EL (cell line): ENCODE results near the gene MAP3K10.
"Not testable (repeated sequence)": the region's sequence is repeated elsewhere in the genome, so short reads cannot be mapped to it uniquely, and the experiment has no call there.

Source experiments
- DNase-seq: peaks from one replicate; pipeline ENCODE4 v3.0.0-alpha.2; 2016

Gene MAP3K10

DNA sequence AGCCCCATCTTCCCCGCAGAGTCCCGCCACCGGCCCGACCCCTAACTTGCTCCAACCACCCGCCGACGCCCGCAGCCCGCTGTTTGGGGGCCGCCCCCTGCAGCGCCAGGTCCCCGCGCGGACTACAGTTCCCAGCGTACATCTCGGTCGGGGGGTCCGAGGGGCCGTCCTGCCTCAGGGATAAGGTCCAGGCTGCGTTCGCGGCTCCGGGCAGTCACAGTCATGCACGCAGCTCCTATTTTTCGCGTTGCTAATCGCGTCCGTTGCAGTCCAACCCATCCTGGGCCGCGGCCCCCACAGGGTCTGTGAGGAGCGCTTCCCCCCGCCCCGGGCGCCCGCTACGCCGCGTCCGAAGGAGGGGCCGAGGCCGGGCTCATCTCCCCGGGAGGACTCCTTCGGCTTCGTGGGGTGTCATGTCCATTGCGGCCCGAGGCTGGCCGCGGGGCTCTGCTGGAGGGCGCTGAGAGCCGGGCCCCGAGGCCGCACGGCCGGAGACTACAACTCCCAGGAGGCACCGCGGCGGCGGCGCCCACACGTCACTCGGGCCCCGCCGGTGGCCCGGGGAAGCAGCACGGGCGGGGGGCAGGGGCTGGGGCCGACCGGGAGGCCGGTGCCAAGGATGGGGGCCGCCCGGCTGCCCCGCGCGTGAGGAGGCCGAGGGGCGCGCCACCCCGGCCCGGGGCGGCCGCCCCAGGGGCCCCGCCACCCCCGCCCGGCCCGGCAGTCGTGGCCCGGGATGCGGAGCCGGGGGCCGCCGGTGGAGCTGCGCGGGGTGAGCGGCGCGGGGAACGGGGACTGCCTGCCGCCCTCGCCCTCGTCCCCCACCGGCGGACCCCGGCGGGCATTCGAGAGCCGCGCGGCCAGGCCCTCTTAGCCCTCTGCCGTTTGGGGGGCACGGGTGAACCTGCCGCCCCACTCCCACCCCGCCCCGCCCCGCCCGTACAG, at the start of gene MAP3K10:
Gene MAP3K10 (plus strand): TSS at position 536 of the 945 bp plus-strand sequence. CDS start 606 bp downstream, outside the sequence.
- peak; percentile 68 for DNase-seq

GRCh38 chr19:40141551-40141950, 49.7 kb upstream of the MAP3K10 start:
- no peak for DNase-seq

DNA sequence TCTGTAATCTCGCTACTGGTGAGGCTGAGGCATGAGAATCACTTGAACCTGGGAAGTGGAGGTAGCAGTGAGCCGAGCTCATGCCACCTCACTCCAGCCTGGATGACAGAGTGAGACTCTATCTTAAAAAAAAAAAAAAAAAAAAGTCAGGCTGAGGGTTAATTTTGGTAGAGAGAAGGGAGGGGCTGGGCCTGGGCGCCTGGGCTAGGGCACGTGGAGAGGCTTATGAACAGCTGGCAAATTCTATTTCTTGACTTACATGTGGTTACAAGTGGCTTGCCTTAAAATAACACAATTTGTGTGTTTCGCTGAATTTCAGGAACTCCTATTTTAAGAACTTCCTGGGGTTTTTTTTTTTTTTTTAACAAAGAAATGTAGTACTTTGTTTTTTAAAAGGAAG, 47.6 kb upstream of the MAP3K10 start:
- DNase-seq, result no peak

DNA sequence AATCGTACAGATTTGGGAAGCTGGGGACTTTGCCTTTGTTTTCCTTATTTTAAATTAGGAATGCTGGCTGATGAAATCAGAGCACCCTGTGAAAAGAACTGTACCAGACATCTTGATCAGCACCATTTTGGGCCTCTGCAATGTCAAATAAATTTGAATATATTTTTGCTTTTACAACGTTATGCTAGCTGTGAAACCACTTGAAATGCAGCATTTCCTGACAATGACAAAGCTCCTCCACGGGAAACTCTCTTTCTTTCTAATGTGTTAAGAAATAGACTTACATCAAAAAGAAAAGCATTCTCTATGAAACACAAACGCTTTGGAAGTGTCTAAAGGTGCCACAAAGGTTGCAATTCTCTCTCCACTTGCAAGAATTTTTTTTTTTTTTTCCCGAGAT, 47.1 kb upstream of the MAP3K10 start:
- DNase-seq, result no peak

DNA sequence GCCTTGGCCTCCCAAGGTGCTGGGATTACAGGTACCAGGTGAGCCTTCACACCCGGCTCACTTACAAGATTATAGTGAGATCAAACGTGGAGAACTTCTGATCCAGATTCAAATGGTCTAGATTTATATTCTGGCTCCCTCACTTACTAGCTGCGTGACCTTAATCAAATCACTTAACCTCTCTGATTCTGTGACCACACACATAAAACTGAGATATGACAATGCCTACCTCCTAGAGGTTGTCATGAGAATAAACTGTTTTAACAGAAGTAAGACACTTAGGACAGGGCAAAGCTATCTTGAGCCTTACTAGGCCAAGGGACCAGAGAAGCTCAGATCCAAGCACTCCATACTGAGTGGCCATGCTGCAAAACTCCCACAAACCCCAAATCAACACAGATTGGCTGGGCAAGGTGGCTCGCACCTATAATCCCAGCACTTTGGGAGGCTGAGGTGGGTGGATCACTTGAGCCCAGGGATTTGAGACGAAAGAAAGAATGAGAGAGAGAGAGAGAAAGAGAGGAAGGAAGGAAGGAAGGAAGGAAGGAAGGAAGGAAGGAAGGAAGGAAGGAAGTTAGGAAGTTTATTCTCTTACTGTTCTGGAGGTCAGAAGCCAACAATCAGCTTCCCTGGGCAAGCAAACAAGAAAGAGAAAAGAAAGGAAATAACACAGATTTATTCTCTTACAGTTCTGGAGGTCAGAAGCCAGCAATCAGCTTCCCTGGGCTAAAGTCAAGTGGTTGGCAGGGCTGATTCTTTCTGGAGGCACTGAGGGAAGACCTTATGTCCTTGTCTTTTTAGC, 46.1 kb upstream of the MAP3K10 start:
- no peak for DNase-seq

DNA sequence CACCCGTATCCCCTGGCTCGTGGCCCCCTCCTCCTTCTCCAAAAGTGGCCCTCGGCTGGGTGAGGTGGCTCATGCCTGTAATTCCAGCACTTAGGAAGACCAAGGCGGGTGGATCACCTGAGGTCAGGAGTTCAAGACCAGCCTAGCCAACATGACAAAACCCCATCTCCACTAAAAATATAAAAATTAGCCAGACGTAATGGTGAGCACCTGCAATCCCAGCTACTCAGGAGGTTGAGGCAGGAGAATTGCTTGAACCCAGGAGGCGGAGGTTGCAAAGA, 45.5 kb upstream of the MAP3K10 start:
- not testable (repeated sequence) for DNase-seq

GRCh38 chr19:40147338-40147692, 43.9 kb upstream of the MAP3K10 start:
- no peak for DNase-seq

- DNase-seq, result peak; percentile 67
Observed at GRCh38 chr19:40147693-40148347, 43.4 kb upstream of the MAP3K10 start.

DNA sequence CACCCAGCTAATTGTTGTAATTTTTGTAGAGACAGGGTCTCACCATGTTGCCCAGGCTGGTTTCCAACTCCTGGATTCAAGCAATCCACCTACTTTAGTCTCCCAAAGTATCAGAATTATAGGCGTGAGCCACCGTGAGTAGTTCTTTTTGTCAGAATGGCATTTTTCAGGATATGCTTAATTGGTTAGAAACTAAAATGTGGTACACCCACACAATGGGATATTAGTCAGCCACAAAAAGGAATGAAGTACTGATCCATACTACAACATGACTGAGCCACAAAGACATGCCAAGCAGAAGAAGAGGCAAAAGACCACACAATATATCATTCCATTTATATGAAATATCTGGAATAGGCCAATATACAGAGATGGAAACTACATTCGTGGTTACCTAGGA, 41.7 kb upstream of the MAP3K10 start:
- DNase-seq, result no peak

- DNase-seq, result no peak
Observed at GRCh38 chr19:40150170-40150569, 41.1 kb upstream of the MAP3K10 start.

- no peak for DNase-seq
Observed at GRCh38 chr19:40154121-40154680, 37.0 kb upstream of the MAP3K10 start.

- peak; percentile 66 for DNase-seq
Observed at GRCh38 chr19:40155749-40156265, 35.4 kb upstream of the MAP3K10 start.

- no peak for DNase-seq
Observed at GRCh38 chr19:40157059-40157458, 34.2 kb upstream of the MAP3K10 start.

GRCh38 chr19:40159744-40160143, 31.5 kb upstream of the MAP3K10 start:
- no peak for DNase-seq

GRCh38 chr19:40162104-40162503, 29.1 kb upstream of the MAP3K10 start:
- no peak for DNase-seq

- DNase-seq, result no peak
Observed at GRCh38 chr19:40163541-40164129, 27.6 kb upstream of the MAP3K10 start.

DNA sequence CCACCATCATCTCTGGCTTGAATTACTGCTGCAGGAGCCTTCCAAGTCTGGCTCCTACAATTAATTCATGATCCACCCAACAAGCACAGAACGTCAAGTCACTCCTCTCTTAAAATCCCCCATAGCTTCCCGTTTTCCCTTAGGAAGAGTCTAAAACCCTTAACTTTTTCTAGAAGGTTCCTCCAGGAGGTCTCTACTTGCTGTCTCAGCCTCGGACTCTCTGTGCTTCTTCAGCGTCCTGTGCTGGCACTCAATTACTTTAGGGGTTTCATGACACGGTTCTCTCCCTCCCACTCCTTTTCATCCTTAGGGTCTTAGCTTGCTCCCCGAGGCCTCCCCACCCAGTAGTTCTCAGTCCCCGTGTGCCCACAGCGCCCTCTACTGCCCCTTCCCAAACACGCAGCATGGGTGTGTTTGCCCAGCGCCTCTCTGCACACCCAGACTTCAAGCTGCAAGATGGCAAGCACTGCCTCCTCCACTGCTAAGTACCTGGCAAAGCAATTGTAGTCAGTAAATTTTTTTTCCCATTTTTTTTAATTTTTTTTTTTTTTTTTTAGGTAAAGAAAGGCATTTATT, 25.8 kb upstream of the MAP3K10 start:
- DNase-seq, result peak; percentile 47

DNA sequence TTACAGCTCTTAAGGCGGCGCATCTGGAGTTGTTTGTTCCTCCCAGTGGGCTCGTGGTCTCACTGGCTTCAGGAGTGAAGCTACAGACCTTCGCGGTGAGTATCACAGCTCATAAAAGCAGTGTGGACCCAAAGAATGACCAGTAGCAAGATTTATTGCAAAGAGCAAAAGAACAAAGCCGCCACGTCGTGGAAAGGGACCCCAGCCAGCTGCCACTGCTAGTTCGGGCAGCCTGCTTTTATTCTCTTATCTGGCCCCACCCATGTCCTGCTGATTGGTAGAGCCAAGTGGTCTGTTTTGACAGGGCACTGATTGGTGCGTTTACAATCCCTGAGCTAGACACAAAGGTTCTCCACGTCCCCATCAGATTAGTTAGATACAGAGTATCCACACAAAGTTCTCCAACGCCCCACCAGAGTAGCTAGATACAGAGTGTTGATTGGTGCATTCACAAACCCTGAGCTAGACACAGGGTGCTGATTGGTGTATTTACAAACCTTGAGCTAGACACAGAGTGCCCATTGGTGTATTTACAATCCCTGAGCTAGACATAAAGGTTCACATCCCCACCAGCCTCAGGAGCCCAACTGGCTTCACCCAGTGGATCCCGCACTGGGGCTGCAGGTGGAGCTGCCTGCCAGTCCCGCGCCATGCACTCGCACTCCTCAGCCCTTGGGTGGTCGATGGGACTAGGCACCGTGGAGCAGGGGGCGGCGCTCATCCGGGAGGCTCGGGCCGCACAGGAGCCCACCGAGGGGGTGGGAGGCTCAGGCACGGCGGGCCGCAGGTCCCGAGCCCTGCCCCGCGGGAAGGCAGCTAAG, 21.5 kb upstream of the MAP3K10 start:
- DNase-seq, result not testable (repeated sequence)

- DNase-seq, result not testable (repeated sequence)
Observed at GRCh38 chr19:40170303-40170989, 20.8 kb upstream of the MAP3K10 start.

DNA sequence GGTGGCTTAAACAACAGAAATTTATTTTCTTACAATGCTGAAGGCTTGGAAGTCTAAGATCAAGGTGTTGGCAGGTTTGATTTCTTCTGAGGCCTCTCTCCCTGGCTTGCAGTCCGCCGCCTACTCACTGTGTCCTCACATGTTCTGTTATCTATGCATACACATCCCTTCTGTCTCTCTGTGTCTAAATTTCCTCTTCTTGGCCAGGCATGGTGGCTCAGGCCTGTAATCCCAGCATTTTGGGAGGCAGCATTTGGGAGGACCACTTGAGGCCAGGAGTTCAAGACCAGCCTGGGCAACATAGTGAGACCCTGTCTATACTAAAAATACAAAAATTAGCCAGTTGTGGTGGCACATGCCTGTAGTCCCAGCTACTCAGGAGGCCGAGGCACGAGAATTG, 19.9 kb upstream of the MAP3K10 start:
- not testable (repeated sequence) for DNase-seq

DNA sequence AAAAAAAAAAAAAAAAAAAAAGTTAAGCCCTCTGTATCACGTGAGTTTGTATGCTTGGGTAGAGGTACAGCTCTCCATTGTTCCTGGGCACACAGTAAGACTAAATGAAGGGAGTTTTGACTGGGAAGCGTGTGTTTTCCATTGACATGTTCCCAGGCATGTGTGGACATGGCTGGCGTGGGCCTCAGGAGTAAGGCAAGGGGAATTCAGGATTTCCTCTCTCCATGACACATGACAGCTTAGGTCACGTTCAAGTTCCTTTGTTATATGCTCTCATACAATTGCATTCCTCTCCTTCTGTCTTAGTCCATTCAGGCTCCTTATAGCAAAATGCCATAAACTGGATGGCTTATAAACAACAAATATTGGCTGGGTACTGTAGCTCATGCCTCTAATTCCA, 17.1 kb upstream of the MAP3K10 start:
- DNase-seq, result no peak
